Measurements from ENCODE around the gene CCR5.

The CCR5 gene

DNA sequence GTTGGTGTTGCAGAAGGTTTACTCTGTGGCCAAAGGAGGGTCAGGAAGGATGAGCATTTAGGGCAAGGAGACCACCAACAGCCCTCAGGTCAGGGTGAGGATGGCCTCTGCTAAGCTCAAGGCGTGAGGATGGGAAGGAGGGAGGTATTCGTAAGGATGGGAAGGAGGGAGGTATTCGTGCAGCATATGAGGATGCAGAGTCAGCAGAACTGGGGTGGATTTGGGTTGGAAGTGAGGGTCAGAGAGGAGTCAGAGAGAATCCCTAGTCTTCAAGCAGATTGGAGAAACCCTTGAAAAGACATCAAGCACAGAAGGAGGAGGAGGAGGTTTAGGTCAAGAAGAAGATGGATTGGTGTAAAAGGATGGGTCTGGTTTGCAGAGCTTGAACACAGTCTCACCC lies 4.0 kb downstream of the CCR5 start:
- no peaks in the 10 kb centered on the region for H3K36me3 ChIP-seq (ENCODE audit: control insufficient read depth in 2 of 2, insufficient read depth in 1 of 2, low read length in 2 of 2)
- H3K4me1 ChIP-seq (ENCODE audit: control insufficient read depth, insufficient read depth, low read length): no peaks in the 10 kb centered on the region
- no peak overlapping the region for H3K4me3 ChIP-seq (ENCODE audit: low read depth, low read length)
- H3K27ac ChIP-seq (ENCODE audit: extremely low read depth, low read depth, low read length): no peak overlapping the region
- ChIA-PET POLR2A (no interaction called here), CTCF (interaction anchor here (0.5 to 0.9 kb wide), 3 partner anchors 12 to 569 kb away, joined by 3 to 6 read pairs (median 3); no protein-coding TSS in a partner anchor)
- TF ChIP-seq ZNF239 (tag by site-specific recombination; IDR thresholded peaks at IDR 0.05) (no peak), ZNF2 (tag by site-specific recombination; IDR thresholded peaks at IDR 0.05) (no peak), ZNF202 (tag by site-specific recombination; IDR thresholded peaks at IDR 0.05; ENCODE audit: borderline replicate concordance) (no peak), ZNF391 (tag by site-specific recombination; IDR thresholded peaks at IDR 0.05; ENCODE audit: borderline replicate concordance, low read depth) (no peak), ZFP69B (tag by site-specific recombination; IDR thresholded peaks at IDR 0.05) (no peak), ZNF76 (tag by site-specific recombination; IDR thresholded peaks at IDR 0.05; ENCODE audit: borderline replicate concordance, low read depth) (no peak), ZNF426 (tag by site-specific recombination; IDR thresholded peaks at IDR 0.05) (no peak), YY2 (tag by site-specific recombination; IDR thresholded peaks at IDR 0.05) (no peak), ZNF549 (tag by site-specific recombination; IDR thresholded peaks at IDR 0.05) (no peak), ZNF626 (tag by site-specific recombination; IDR thresholded peaks at IDR 0.05) (no peak), ZXDB (tag by site-specific recombination; IDR thresholded peaks at IDR 0.05) (no peak)
- TF ChIP-seq, protein P1, sequence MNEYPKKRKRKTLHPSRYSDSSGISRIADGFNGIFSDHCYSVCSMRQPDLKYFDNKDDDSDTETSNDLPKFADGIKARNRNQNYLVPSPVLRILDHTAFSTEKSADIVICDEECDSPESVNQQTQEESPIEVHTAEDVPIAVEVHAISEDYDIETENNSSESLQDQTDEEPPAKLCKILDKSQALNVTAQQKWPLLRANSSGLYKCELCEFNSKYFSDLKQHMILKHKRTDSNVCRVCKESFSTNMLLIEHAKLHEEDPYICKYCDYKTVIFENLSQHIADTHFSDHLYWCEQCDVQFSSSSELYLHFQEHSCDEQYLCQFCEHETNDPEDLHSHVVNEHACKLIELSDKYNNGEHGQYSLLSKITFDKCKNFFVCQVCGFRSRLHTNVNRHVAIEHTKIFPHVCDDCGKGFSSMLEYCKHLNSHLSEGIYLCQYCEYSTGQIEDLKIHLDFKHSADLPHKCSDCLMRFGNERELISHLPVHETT (tag by site-specific recombination; IDR thresholded peaks at IDR 0.05): no peak
- TF ChIP-seq, protein P2, sequence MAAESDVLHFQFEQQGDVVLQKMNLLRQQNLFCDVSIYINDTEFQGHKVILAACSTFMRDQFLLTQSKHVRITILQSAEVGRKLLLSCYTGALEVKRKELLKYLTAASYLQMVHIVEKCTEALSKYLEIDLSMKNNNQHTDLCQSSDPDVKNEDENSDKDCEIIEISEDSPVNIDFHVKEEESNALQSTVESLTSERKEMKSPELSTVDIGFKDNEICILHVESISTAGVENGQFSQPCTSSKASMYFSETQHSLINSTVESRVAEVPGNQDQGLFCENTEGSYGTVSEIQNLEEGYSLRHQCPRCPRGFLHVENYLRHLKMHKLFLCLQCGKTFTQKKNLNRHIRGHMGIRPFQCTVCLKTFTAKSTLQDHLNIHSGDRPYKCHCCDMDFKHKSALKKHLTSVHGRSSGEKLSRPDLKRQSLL (tag by site-specific recombination; IDR thresholded peaks at IDR 0.05): no peak
- H3K9me3 ChIP-seq (ENCODE audit: control insufficient read depth, insufficient read depth, low read depth, low read length): no peaks in the 10 kb centered on the region

DNA sequence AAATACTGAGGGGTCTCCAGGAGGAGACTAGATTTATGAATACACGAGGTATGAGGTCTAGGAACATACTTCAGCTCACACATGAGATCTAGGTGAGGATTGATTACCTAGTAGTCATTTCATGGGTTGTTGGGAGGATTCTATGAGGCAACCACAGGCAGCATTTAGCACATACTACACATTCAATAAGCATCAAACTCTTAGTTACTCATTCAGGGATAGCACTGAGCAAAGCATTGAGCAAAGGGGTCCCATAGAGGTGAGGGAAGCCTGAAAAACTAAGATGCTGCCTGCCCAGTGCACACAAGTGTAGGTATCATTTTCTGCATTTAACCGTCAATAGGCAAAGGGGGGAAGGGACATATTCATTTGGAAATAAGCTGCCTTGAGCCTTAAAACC lies 4.5 kb downstream of the CCR5 start:
- ChIA-PET POLR2A (no interaction called here), CTCF (interaction anchor here (0.5 to 0.9 kb wide), 2 partner anchors 99 to 569 kb away, joined by 3 to 6 read pairs; no protein-coding TSS in a partner anchor)
- H3K4me1 ChIP-seq (ENCODE audit: control insufficient read depth, insufficient read depth, low read length): no peaks in the 10 kb centered on the region

More for the DNA sequence above, 4.5 kb downstream of the CCR5 start:
- no peak for TF ChIP-seq ZNF791 (tag by site-specific recombination; IDR thresholded peaks at IDR 0.05)
- TF ChIP-seq, protein P3, sequence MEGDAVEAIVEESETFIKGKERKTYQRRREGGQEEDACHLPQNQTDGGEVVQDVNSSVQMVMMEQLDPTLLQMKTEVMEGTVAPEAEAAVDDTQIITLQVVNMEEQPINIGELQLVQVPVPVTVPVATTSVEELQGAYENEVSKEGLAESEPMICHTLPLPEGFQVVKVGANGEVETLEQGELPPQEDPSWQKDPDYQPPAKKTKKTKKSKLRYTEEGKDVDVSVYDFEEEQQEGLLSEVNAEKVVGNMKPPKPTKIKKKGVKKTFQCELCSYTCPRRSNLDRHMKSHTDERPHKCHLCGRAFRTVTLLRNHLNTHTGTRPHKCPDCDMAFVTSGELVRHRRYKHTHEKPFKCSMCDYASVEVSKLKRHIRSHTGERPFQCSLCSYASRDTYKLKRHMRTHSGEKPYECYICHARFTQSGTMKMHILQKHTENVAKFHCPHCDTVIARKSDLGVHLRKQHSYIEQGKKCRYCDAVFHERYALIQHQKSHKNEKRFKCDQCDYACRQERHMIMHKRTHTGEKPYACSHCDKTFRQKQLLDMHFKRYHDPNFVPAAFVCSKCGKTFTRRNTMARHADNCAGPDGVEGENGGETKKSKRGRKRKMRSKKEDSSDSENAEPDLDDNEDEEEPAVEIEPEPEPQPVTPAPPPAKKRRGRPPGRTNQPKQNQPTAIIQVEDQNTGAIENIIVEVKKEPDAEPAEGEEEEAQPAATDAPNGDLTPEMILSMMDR (tag by site-specific recombination; IDR thresholded peaks at IDR 0.05): no peak
- TF ChIP-seq MZF1 (tag by site-specific recombination; IDR thresholded peaks at IDR 0.05; ENCODE audit: borderline replicate concordance): no peak
- no peak for TF ChIP-seq SP2 (tag by site-specific recombination; IDR thresholded peaks at IDR 0.05)
- TF ChIP-seq, protein P4, sequence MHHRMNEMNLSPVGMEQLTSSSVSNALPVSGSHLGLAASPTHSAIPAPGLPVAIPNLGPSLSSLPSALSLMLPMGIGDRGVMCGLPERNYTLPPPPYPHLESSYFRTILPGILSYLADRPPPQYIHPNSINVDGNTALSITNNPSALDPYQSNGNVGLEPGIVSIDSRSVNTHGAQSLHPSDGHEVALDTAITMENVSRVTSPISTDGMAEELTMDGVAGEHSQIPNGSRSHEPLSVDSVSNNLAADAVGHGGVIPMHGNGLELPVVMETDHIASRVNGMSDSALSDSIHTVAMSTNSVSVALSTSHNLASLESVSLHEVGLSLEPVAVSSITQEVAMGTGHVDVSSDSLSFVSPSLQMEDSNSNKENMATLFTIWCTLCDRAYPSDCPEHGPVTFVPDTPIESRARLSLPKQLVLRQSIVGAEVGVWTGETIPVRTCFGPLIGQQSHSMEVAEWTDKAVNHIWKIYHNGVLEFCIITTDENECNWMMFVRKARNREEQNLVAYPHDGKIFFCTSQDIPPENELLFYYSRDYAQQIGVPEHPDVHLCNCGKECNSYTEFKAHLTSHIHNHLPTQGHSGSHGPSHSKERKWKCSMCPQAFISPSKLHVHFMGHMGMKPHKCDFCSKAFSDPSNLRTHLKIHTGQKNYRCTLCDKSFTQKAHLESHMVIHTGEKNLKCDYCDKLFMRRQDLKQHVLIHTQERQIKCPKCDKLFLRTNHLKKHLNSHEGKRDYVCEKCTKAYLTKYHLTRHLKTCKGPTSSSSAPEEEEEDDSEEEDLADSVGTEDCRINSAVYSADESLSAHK (tag by site-specific recombination; IDR thresholded peaks at IDR 0.05): no peak
- no peak for TF ChIP-seq ZFP3 (tag by site-specific recombination; IDR thresholded peaks at IDR 0.05; ENCODE audit: low read depth)
- TF ChIP-seq ZNF274 (IDR thresholded peaks at IDR 0.05; ENCODE audit: low read length): no peak
- no peak for TF ChIP-seq ZNF274 (tag by site-specific recombination; IDR thresholded peaks at IDR 0.05; ENCODE audit: borderline replicate concordance)
- no peak for TF ChIP-seq ZNF335 (tag by site-specific recombination; conservative IDR thresholded peaks at IDR 0.05)
- no peak for TF ChIP-seq ZNF292 (tag by site-specific recombination; IDR thresholded peaks at IDR 0.05; ENCODE audit: borderline replicate concordance, low read depth)
- no peak for TF ChIP-seq ZNF76 (tag by site-specific recombination; IDR thresholded peaks at IDR 0.05; ENCODE audit: borderline replicate concordance, low read depth)
- TF ChIP-seq, protein P5, sequence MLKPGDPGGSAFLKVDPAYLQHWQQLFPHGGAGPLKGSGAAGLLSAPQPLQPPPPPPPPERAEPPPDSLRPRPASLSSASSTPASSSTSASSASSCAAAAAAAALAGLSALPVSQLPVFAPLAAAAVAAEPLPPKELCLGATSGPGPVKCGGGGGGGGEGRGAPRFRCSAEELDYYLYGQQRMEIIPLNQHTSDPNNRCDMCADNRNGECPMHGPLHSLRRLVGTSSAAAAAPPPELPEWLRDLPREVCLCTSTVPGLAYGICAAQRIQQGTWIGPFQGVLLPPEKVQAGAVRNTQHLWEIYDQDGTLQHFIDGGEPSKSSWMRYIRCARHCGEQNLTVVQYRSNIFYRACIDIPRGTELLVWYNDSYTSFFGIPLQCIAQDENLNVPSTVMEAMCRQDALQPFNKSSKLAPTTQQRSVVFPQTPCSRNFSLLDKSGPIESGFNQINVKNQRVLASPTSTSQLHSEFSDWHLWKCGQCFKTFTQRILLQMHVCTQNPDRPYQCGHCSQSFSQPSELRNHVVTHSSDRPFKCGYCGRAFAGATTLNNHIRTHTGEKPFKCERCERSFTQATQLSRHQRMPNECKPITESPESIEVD (tag by site-specific recombination; IDR thresholded peaks at IDR 0.05): no peak
- Histone ChIP-seq H3K4me3 (ENCODE audit: low read depth, low read length) (no peak overlapping the region), H3K36me3 (ENCODE audit: control insufficient read depth in 2 of 2, insufficient read depth in 1 of 2, low read length in 2 of 2) (no peaks in the 10 kb centered on the region), H3K27ac (ENCODE audit: extremely low read depth, low read depth, low read length) (no peak overlapping the region), H3K9me3 (ENCODE audit: control insufficient read depth, insufficient read depth, low read depth, low read length) (no peaks in the 10 kb centered on the region)
